Mesodermal cell (in vitro differentiated cells): ENCODE results near the gene NLK.

Experiments
- H3K27ac ChIP-seq: 2 replicates; pipeline ENCODE4 v1.7.0; 2013; ENCODE audit warnings: mild to moderate bottlenecking, low read depth, low read length, moderate library complexity; ENCODE audit not compliant: severe bottlenecking
- H3K36me3 ChIP-seq: 2 replicates; pipeline ENCODE4 v1.7.1; 2013; ENCODE audit warnings: mild to moderate bottlenecking, low read length, moderate library complexity; ENCODE audit not compliant: control insufficient read depth, insufficient read depth
- H3K4me1 ChIP-seq: one replicate; pipeline ENCODE4 v1.7.1; 2013; ENCODE audit warnings: mild to moderate bottlenecking, low read length; ENCODE audit not compliant: insufficient read depth, control insufficient read depth, poor library complexity, severe bottlenecking
- H3K4me3 ChIP-seq: 2 replicates; pipeline ENCODE4 v1.7.0; 2013; ENCODE audit warnings: low read length, control low read depth, mild to moderate bottlenecking; ENCODE audit not compliant: insufficient read depth, poor library complexity, severe bottlenecking; ENCODE audit errors: extremely low read depth
- H3K9me3 ChIP-seq: 2 replicates; pipeline ENCODE4 v1.7.1; 2013; ENCODE audit warnings: mild to moderate bottlenecking, low read length, moderate library complexity; ENCODE audit not compliant: control insufficient read depth
- WGBS, 2 experiments: methylation state at CpG; one replicate each; pipeline ENCODE4 v1.1.5; 2013; ENCODE audit warnings: missing lambda C conversion rate in 2 of 2; ENCODE audit not compliant: insufficient coverage in 2 of 2; 5-methylcytosine and 5-hydroxymethylcytosine counted together

Gene NLK

GRCh38 chr17:28127196-28127595, 84.7 kb downstream of the NLK start:
- no CpG with 5 or more reads among the region's 1 CpG for WGBS, 2 experiments
- Histone ChIP-seq H3K9me3 (no peaks in the 10 kb centered on the region), H3K27ac (no peak overlapping the region)

GRCh38 chr17:28128779-28129178, 86.3 kb downstream of the NLK start:
- H3K4me3 ChIP-seq = no peak overlapping the region
- no peak overlapping the region for H3K27ac ChIP-seq
- WGBS, 2 experiments = 100% methylated on average over 1 of the region's 1 CpG; no CpG with 5 or more reads in 1 of the 2 experiments
- no peaks in the 10 kb centered on the region for H3K4me1 ChIP-seq
- no peaks in the 10 kb centered on the region for H3K9me3 ChIP-seq
- H3K36me3 ChIP-seq = peaks cover 28% of the 10 kb centered on the region

More at GRCh38 chr17:28127196-28127595, 84.7 kb downstream of the NLK start:
- no peaks in the 10 kb centered on the region for H3K4me1 ChIP-seq
- H3K36me3 ChIP-seq = peaks cover 29% of the 10 kb centered on the region
- no peak overlapping the region for H3K4me3 ChIP-seq

GRCh38 chr17:28130472-28130871, 88.0 kb downstream of the NLK start:
- Histone ChIP-seq H3K9me3 (no peaks in the 10 kb centered on the region), H3K36me3 (peaks cover 28% of the 10 kb centered on the region), H3K4me3 (no peak overlapping the region), H3K4me1 (no peaks in the 10 kb centered on the region), H3K27ac (no peak overlapping the region)
- no CpG with 5 or more reads among the region's 2 CpGs for WGBS, 2 experiments

GRCh38 chr17:28131599-28131998, 89.1 kb downstream of the NLK start:
- Histone ChIP-seq H3K36me3 (peaks cover 21% of the 10 kb centered on the region), H3K4me3 (no peak overlapping the region), H3K4me1 (no peaks in the 10 kb centered on the region), H3K27ac (no peak overlapping the region), H3K9me3 (no peaks in the 10 kb centered on the region)
- WGBS, 2 experiments = no CpG with 5 or more reads among the region's 4 CpGs

GRCh38 chr17:28133562-28133970, 91.1 kb downstream of the NLK start:
- Histone ChIP-seq H3K27ac (no peak overlapping the region), H3K36me3 (peaks cover 17% of the 10 kb centered on the region), H3K9me3 (no peaks in the 10 kb centered on the region), H3K4me3 (no peak overlapping the region), H3K4me1 (no peaks in the 10 kb centered on the region)

GRCh38 chr17:28136923-28137322, 94.4 kb downstream of the NLK start:
- peaks cover 20% of the 10 kb centered on the region for H3K36me3 ChIP-seq
- no peak overlapping the region for H3K4me3 ChIP-seq
- no CpG with 5 or more reads among the region's 3 CpGs for WGBS, 2 experiments
- H3K4me1 ChIP-seq = no peaks in the 10 kb centered on the region
- H3K9me3 ChIP-seq = no peaks in the 10 kb centered on the region
- no peak overlapping the region for H3K27ac ChIP-seq

GRCh38 chr17:28139822-28140221, 97.3 kb downstream of the NLK start:
- peaks cover 9% of the 10 kb centered on the region for H3K36me3 ChIP-seq

GRCh38 chr17:28141313-28141712, 98.8 kb downstream of the NLK start:
- Histone ChIP-seq H3K27ac (no peak overlapping the region), H3K4me3 (no peak overlapping the region), H3K36me3 (peaks cover 11% of the 10 kb centered on the region), H3K9me3 (no peaks in the 10 kb centered on the region), H3K4me1 (peaks cover 4% of the 10 kb centered on the region)
- 90 to 100% methylated on average over 1 to 2 of the region's 3 CpGs for WGBS, 2 experiments

More at GRCh38 chr17:28139822-28140221, 97.3 kb downstream of the NLK start:
- no peaks in the 10 kb centered on the region for H3K9me3 ChIP-seq
- H3K4me3 ChIP-seq = no peak overlapping the region
- 80 to 90% methylated on average over 1 of the region's 1 CpG for WGBS, 2 experiments
- H3K4me1 ChIP-seq = no peaks in the 10 kb centered on the region
- no peak overlapping the region for H3K27ac ChIP-seq

- no peak overlapping the region for H3K27ac ChIP-seq
- H3K4me3 ChIP-seq = no peak overlapping the region
- peaks cover 4% of the 10 kb centered on the region for H3K4me1 ChIP-seq
- no peaks in the 10 kb centered on the region for H3K9me3 ChIP-seq
- peaks cover 11% of the 10 kb centered on the region for H3K36me3 ChIP-seq
- no CpG with 5 or more reads among the region's 1 CpG for WGBS, 2 experiments
Observed at GRCh38 chr17:28141773-28142172, 99.3 kb downstream of the NLK start.

- Histone ChIP-seq H3K9me3 (no peaks in the 10 kb centered on the region), H3K27ac (no peak overlapping the region), H3K36me3 (peaks cover 11% of the 10 kb centered on the region), H3K4me1 (peaks cover 4% of the 10 kb centered on the region), H3K4me3 (no peak overlapping the region)
- WGBS, 2 experiments = 69 to 90% methylated on average over 2 to 3 of the region's 5 CpGs
Observed at GRCh38 chr17:28142305-28142704, 99.8 kb downstream of the NLK start.

- Histone ChIP-seq H3K9me3 (no peaks in the 10 kb centered on the region), H3K36me3 (peaks cover 11% of the 10 kb centered on the region), H3K27ac (no peak overlapping the region), H3K4me3 (no peak overlapping the region), H3K4me1 (peaks cover 4% of the 10 kb centered on the region)
- WGBS, 2 experiments = no CpG with 5 or more reads among the region's 3 CpGs
Observed at GRCh38 chr17:28144019-28144418, 101.5 kb downstream of the NLK start.
